HG03196 (cell line): ENCODE data around the gene LARP4B.

ENCODE experiments used
- ATAC-seq: cut with Tn5 transposase; IDR thresholded peaks from one replicate; pipeline ENCODE4 v1.9.1; 2021; ENCODE audit not compliant: unreplicated experiment

The LARP4B gene

GRCh38 chr10:870564-871166, 60.8 kb downstream of the LARP4B start:
- ATAC-seq: no peak

- ATAC-seq: no peak
Measured at GRCh38 chr10:869171-869570, 62.3 kb downstream of the LARP4B start.

- no peak for ATAC-seq
Measured at GRCh38 chr10:867807-868206, 63.7 kb downstream of the LARP4B start.

- ATAC-seq: no peak
Measured at GRCh38 chr10:866577-866941, 64.9 kb downstream of the LARP4B start.

- no peak for ATAC-seq
Measured at GRCh38 chr10:865924-866576, 65.5 kb downstream of the LARP4B start.

GRCh38 chr10:865257-865656, 66.2 kb downstream of the LARP4B start:
- no peak for ATAC-seq

GRCh38 chr10:860519-860918, 71.0 kb downstream of the LARP4B start:
- ATAC-seq: no peak

GRCh38 chr10:856416-857157, 74.9 kb downstream of the LARP4B start:
- ATAC-seq: no peak

GRCh38 chr10:855671-856070, 75.8 kb downstream of the LARP4B start:
- ATAC-seq: no peak

GRCh38 chr10:855079-855478, 76.4 kb downstream of the LARP4B start:
- ATAC-seq: no peak

GRCh38 chr10:853017-853416, 78.5 kb downstream of the LARP4B start:
- ATAC-seq: no peak

GRCh38 chr10:852386-852785, 79.1 kb downstream of the LARP4B start:
- peak; percentile 15 for ATAC-seq

GRCh38 chr10:851901-852300, 79.6 kb downstream of the LARP4B start:
- ATAC-seq: peak; percentile 76

GRCh38 chr10:850093-850492, 81.4 kb downstream of the LARP4B start:
- no peak for ATAC-seq

GRCh38 chr10:847868-848267, 83.6 kb downstream of the LARP4B start:
- no peak for ATAC-seq

- no peak for ATAC-seq
Measured at GRCh38 chr10:846126-846685, 85.3 kb downstream of the LARP4B start.

GRCh38 chr10:845526-845925, 86.0 kb downstream of the LARP4B start:
- no peak for ATAC-seq

GRCh38 chr10:844552-844951, 87.0 kb downstream of the LARP4B start:
- no peak for ATAC-seq

- no peak for ATAC-seq
Measured at GRCh38 chr10:843703-844102, 87.8 kb downstream of the LARP4B start.

- no peak for ATAC-seq
Measured at GRCh38 chr10:842795-843194, 88.7 kb downstream of the LARP4B start.

- no peak for ATAC-seq
Measured at GRCh38 chr10:841535-841934, 90.0 kb downstream of the LARP4B start.
